ENCODE results near the gene AEN.

Gene AEN

GRCh38 chr15:88620995-88621772 lies at the start of gene AEN:
Gene AEN (plus strand): TSS chr15:88621340. CDS start chr15:88626210, 4,870 bp downstream.
- DNase-seq = peak; percentile 91

GRCh38 chr15:88571852-88572259 lies 49.3 kb upstream of the AEN start:
- no peak for DNase-seq

- DNase-seq = no peak
Measured at GRCh38 chr15:88574077-88574476, 47.1 kb upstream of the AEN start.

- peak; percentile 11 for DNase-seq
Measured at GRCh38 chr15:88574655-88575054, 46.5 kb upstream of the AEN start.

- no peak for DNase-seq
Measured at GRCh38 chr15:88579322-88579721, 41.8 kb upstream of the AEN start.

GRCh38 chr15:88580532-88580931 lies 40.6 kb upstream of the AEN start:
- no peak for DNase-seq

GRCh38 chr15:88586401-88587162 lies 34.6 kb upstream of the AEN start:
- no peak for DNase-seq

GRCh38 chr15:88590759-88591158 lies 30.4 kb upstream of the AEN start:
- no peak for DNase-seq

GRCh38 chr15:88591384-88591783 lies 29.8 kb upstream of the AEN start:
- no peak for DNase-seq

GRCh38 chr15:88603885-88604284 lies 17.3 kb upstream of the AEN start:
- no peak for DNase-seq

GRCh38 chr15:88604381-88605188 lies 16.6 kb upstream of the AEN start:
- peak; percentile 51 for DNase-seq

GRCh38 chr15:88605189-88606069 lies 15.7 kb upstream of the AEN start:
- peak; percentile 54 for DNase-seq

- DNase-seq = peak; percentile 74
Measured at GRCh38 chr15:88606070-88606794, 14.9 kb upstream of the AEN start.

GRCh38 chr15:88607951-88608350 lies 13.2 kb upstream of the AEN start:
- no peak for DNase-seq

GRCh38 chr15:88608607-88609181 lies 12.4 kb upstream of the AEN start:
- DNase-seq = no peak

GRCh38 chr15:88609344-88610090 lies 11.6 kb upstream of the AEN start:
- DNase-seq = no peak

GRCh38 chr15:88610701-88611231 lies 10.4 kb upstream of the AEN start:
- DNase-seq = peak; percentile 76

- no peak for DNase-seq
Measured at GRCh38 chr15:88612186-88612796, 8.8 kb upstream of the AEN start.

GRCh38 chr15:88613074-88613944 lies 7.8 kb upstream of the AEN start:
- no peak for DNase-seq
